Brain microvascular endothelial cell (primary cell): ENCODE results near the gene POMT1.
"Not testable (repeated sequence)": the region's sequence is repeated elsewhere in the genome, so short reads cannot be mapped to it uniquely, and the experiment has no call there.

Experiments
- DNase-seq: peaks from one replicate; pipeline ENCODE4 v3.0.0-alpha.2; 2020
- H3K27ac ChIP-seq: fragments of 250-450 bp; sonication (Bioruptor Pico); 2 replicates; pipeline ENCODE4 v1.5.1; 2020; ENCODE audit warnings: mild to moderate bottlenecking, moderate library complexity
- H3K27me3 ChIP-seq: fragments of 250-450 bp; sonication (Bioruptor Pico); replicated peaks from 2 replicates; pipeline ENCODE4 v1.5.1; 2020; ENCODE audit warnings: mild to moderate bottlenecking
- H3K36me3 ChIP-seq: fragments of 250-450 bp; sonication (Bioruptor Pico); replicated peaks from 2 replicates; pipeline ENCODE4 v1.5.1; 2020; ENCODE audit warnings: mild to moderate bottlenecking
- H3K4me3 ChIP-seq: 2 replicates; pipeline ENCODE4 v1.5.1; 2011; ENCODE audit warnings: low read depth, mild to moderate bottlenecking, control low read depth, low read length, moderate library complexity
- in situ Hi-C: cut with HindIII; loops from 2 replicates; pipeline ENCODE4 v1.10.0; 2017; ENCODE audit warnings: low sequenced_read_pairs, low pct_ligation_motif_present
- TF ChIP-seq, protein P1 (sequence below): IDR thresholded peaks from 2 replicates; pipeline ENCODE4 v1.5.1; 2011; ENCODE audit warnings: low read depth, mild to moderate bottlenecking, moderate library complexity, low read length, control low read depth, inconsistent platforms; ENCODE audit errors: missing control alignments

The POMT1 gene

DNA sequence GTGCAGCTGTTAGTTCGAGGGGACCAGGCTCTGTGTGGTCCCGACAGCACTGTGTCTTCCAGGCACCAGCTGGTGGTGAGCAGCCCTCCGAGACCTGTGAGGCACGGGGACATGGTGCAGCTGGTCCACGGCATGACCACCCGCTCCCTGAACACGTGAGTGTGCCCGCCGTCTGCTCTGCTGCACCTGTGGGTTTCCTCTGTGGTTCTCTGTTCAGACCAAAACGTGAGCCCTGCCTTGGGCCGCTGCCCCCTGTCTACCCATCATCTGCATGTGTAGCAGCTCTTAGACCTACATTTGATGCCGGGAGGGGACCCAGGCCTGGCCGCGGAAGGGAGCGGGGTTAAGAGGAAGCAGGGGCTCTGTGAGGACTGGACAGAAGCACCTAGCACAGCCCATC lies 10.5 kb downstream of the POMT1 start:
- H3K27ac ChIP-seq, result no peak overlapping the region
- H3K36me3 ChIP-seq, result peaks cover 54% of the 10 kb centered on the region
- TF ChIP-seq, protein P1, sequence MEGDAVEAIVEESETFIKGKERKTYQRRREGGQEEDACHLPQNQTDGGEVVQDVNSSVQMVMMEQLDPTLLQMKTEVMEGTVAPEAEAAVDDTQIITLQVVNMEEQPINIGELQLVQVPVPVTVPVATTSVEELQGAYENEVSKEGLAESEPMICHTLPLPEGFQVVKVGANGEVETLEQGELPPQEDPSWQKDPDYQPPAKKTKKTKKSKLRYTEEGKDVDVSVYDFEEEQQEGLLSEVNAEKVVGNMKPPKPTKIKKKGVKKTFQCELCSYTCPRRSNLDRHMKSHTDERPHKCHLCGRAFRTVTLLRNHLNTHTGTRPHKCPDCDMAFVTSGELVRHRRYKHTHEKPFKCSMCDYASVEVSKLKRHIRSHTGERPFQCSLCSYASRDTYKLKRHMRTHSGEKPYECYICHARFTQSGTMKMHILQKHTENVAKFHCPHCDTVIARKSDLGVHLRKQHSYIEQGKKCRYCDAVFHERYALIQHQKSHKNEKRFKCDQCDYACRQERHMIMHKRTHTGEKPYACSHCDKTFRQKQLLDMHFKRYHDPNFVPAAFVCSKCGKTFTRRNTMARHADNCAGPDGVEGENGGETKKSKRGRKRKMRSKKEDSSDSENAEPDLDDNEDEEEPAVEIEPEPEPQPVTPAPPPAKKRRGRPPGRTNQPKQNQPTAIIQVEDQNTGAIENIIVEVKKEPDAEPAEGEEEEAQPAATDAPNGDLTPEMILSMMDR, result no peak
- in situ Hi-C loops, result no loop called here
- no peak overlapping the region for H3K4me3 ChIP-seq
- H3K27me3 ChIP-seq, result no peaks in the 10 kb centered on the region
- no peak for DNase-seq

DNA sequence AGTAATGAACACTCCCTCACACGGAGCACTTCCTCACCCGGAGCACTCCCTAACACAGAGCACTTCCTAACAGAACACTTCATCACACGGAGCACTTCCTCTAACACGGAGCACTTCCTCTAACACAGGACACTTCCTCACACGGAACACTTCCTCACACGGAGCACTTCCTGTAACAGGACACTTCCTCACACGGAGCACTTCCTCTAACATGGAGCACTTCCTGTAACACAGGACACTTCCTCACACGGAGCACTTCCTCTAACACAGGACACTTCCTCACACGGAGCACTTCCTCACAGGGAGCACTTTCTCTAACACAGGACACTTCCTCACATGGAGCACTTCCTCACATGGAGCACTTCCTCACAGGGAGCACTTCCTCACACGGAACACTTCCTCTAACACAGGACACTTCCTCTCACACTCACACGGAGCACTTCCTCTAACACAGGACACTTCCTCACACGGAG lies 12.9 kb downstream of the POMT1 start:
- H3K36me3 ChIP-seq, result peaks cover 64% of the 10 kb centered on the region

DNA sequence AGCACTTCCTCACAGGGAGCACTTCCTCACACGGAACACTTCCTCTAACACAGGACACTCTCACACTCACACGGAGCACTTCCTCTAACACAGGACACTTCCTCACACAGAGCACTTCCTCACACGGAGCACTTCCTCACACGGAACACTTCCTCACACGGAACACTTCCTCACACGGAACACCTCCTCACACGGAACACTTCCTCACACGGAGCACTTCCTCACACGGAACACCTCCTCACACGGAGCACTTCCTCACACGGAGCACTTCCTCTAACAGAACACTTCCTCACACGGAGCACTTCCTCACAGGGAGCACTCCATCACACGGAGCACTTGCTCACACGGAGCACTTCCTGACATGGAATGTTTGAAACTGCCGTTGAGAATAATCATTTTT lies 13.4 kb downstream of the POMT1 start:
- no peaks in the 10 kb centered on the region for H3K27me3 ChIP-seq
- H3K4me3 ChIP-seq, result no peak overlapping the region
- H3K36me3 ChIP-seq, result peaks cover 62% of the 10 kb centered on the region
- TF ChIP-seq, protein P1, result no peak
- in situ Hi-C loops, result no loop called here
- no peak overlapping the region for H3K27ac ChIP-seq
- DNase-seq, result no peak

More for the DNA sequence above, 12.9 kb downstream of the POMT1 start:
- in situ Hi-C loops, H3K27ac ChIP-seq, H3K4me3 ChIP-seq, H3K27me3 ChIP-seq, DNase-seq: not testable (repeated sequence)

DNA sequence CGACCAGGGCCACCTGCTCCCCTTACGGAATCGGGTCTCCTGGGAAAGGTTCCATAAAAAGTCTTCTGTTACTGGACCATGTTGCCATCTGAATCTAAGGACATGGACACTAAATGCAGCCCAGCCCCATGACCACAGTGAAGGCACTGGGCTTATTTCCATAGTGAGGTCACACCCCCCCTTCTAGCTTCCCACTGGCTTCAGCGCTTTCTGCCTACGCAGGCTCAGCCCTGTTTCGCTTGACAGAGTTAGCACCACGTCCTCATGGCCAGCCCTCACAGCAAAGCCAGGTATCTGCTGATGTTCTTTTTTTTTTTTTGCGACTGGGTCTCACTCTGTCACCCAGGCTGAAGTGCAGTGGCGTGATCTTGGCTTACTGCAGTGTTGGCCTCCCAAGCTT lies 14.2 kb downstream of the POMT1 start:
- in situ Hi-C loops, result no loop called here
- Histone ChIP-seq H3K27ac (no peak overlapping the region), H3K4me3 (no peak overlapping the region), H3K36me3 (peaks cover 65% of the 10 kb centered on the region), H3K27me3 (no peaks in the 10 kb centered on the region)
- TF ChIP-seq, protein P1, result no peak
- no peak for DNase-seq

DNA sequence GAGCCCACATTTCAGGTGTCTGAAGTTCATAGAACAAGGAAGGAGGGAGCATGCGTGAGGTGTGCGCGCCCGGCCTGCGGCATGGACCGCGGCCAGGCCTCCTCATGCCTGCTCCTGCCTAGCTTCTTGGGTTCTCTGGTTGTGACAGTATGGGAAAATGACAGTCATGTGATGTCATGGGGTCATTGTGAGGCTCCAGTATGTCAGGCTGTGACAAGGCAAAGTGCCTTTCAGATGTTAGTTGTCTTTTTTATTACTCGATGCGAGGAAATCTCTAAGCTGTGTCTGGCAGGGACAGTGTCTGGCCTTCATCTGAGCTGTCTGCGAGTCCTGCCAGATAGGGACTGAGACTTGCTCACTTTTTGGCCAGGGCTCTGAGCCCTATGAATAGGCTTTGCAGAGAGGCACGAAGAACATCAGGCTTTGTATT lies 15.1 kb downstream of the POMT1 start:
- peaks cover 63% of the 10 kb centered on the region for H3K36me3 ChIP-seq
- H3K27me3 ChIP-seq, result no peaks in the 10 kb centered on the region
- DNase-seq, result no peak
- TF ChIP-seq, protein P1, result no peak
- no peak overlapping the region for H3K27ac ChIP-seq
- in situ Hi-C loops, result no loop called here
- H3K4me3 ChIP-seq, result no peak overlapping the region

DNA sequence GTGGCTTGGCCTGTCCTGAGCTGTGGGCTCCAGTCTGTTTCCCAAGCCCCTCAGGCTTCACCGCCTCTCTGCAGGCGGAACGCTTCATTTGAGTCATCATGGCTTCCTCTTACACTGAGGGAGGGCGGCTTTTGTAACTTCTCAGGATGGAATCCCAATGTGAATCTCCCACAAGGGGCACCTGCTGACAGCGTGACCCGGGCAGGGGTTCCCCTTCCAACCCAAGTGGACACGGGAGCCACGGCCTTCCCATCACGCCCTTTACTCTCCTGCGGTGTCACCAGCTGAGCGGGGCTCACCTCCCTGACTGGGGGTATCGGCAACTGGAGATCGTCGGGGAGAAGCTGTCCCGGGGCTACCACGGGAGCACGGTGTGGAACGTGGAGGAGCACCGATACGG lies 15.8 kb downstream of the POMT1 start:
- in situ Hi-C loops, result no loop called here
- no peak overlapping the region for H3K27ac ChIP-seq
- no peak overlapping the region for H3K4me3 ChIP-seq
- H3K27me3 ChIP-seq, result no peaks in the 10 kb centered on the region
- TF ChIP-seq, protein P1, result no peak
- H3K36me3 ChIP-seq, result peaks cover 65% of the 10 kb centered on the region
- no peak for DNase-seq
